Esophagus squamous epithelium (tissue), 4 donors: ENCODE data around the gene ZG16. TPM values are rescaled to one million over a fixed set of nuclear protein-coding genes. Genes with fewer than 3 reads are reported as not detected.

Source experiments
- small RNA-seq, 4 donors: library from RNA; depleted of rRNA; stranded (forward); fragments of <200 nt; gene quantifications; one replicate each; pipeline ENCODE3, GENCODE V24; 2016
- total RNA-seq, 4 donors: library from RNA; depleted of rRNA; stranded (reverse); fragments of >200 nt; gene quantifications; one replicate each; pipeline ENCODE4 v1.1.0, GENCODE V29; 2016

The ZG16 gene
- total RNA-seq, 4 donors from 2014 or later = not detected

Small RNA genes within 50 kb of the gene (small RNA-seq; reads per million reads assigned to genes)
- gene AC009133.6 (0 reads per million in 4 donors), gene AC120114.4 (0 reads per million in 4 donors)

Other genes starting within 250 kb of the ZG16 start
- 1 to 10 TPM; 1.3 to 4.2 (median 2.8) TPM for gene SPN, start 115.0 kb upstream of the ZG16 start, total RNA-seq
- gene QPRT, start 99.1 kb upstream of the ZG16 start, total RNA-seq = 1 to 10 TPM in 2 of 4 donors, under 1 TPM in 2; 0.40 to 3.6 (median 1.9) TPM
- gene C16orf54, start 32.3 kb upstream of the ZG16 start, total RNA-seq = 1 to 10 TPM in 3 of 4 donors, under 1 TPM in 1; 0.13 to 3.4 (median 1.6) TPM
- gene KIF22, start 12.5 kb downstream of the ZG16 start, total RNA-seq = 10 to 100 TPM; 31.0 to 46.3 (median 37.6) TPM
- gene MAZ, start 28.3 kb downstream of the ZG16 start, total RNA-seq = 10 to 100 TPM; 87.0 to 99.0 (median 97.3) TPM
- gene PRRT2, start 33.9 kb downstream of the ZG16 start, total RNA-seq = 1 to 10 TPM in 1 of 4 donors, under 1 TPM in 2, not detected in 1; 0.40 to 1.9 (median 0.53) TPM
- 10 to 100 TPM; 25.4 to 37.6 (median 32.8) TPM for gene PAGR1, start 37.9 kb downstream of the ZG16 start, total RNA-seq
- 100 to 1,000 TPM in 2 of 4 donors, 10 to 100 TPM in 2; 54.0 to 133 (median 97.6) TPM for gene MVP, start 42.2 kb downstream of the ZG16 start, total RNA-seq
- 10 to 100 TPM; 34.6 to 78.8 (median 44.6) TPM for gene CDIPT, start 85.0 kb downstream of the ZG16 start, total RNA-seq
- gene SEZ6L2, start 121.3 kb downstream of the ZG16 start, total RNA-seq = 1 to 10 TPM in 2 of 4 donors, under 1 TPM in 1, not detected in 1; 0.22 to 2.8 (median 1.1) TPM
- gene ASPHD1, start 122.2 kb downstream of the ZG16 start, total RNA-seq = under 1 TPM in 2 of 4 donors, not detected in 2; 0.32 to 0.61 TPM
- gene KCTD13, start 148.0 kb downstream of the ZG16 start, total RNA-seq = 10 to 100 TPM in 3 of 4 donors, 1 to 10 TPM in 1; 8.4 to 17.2 (median 13.9) TPM
- 100 to 1,000 TPM in 1 of 4 donors, 10 to 100 TPM in 3; 48.0 to 119 (median 80.0) TPM for gene TMEM219, start 183.8 kb downstream of the ZG16 start, total RNA-seq
- gene TAOK2, start 195.6 kb downstream of the ZG16 start, total RNA-seq = 10 to 100 TPM; 26.8 to 33.7 (median 30.4) TPM
- gene HIRIP3, start 217.4 kb downstream of the ZG16 start, total RNA-seq = 10 to 100 TPM in 2 of 4 donors, 1 to 10 TPM in 2; 5.1 to 12.8 (median 9.7) TPM
- gene INO80E, start 218.0 kb downstream of the ZG16 start, total RNA-seq = 10 to 100 TPM; 34.3 to 59.9 (median 48.0) TPM
- under 1 TPM in 2 of 4 donors, not detected in 2; 0.50 to 0.76 TPM for gene DOC2A, start 232.8 kb downstream of the ZG16 start, total RNA-seq
- gene C16orf92, start 244.9 kb downstream of the ZG16 start, total RNA-seq = not detected